H1 (cell line): ENCODE measurements around the gene PRKD1. TPM values are rescaled to one million over a fixed set of nuclear protein-coding genes. Genes with fewer than 3 reads are reported as not detected.

Source experiments
- CTCF ChIA-PET: fragments of 300-600 bp; sonication (Branson Sonifier 250); formaldehyde crosslinking; loops from one replicate; lab custom pipeline; 2021; ENCODE audit not compliant: partially characterized antibody; lab: Charles Lee
- POLR2A ChIA-PET: fragments of 300-600 bp; sonication (Branson Sonifier 250); formaldehyde crosslinking; loops from one replicate; lab custom pipeline; 2021; ENCODE audit warnings: inconsistent platforms; ENCODE audit not compliant: partially characterized antibody; lab: Charles Lee
- DNase-seq, 2 experiments: peaks; one replicate each; pipeline versions ENCODE4 v3.0.0 to v3.0.0-alpha.2; 2010 to 2022; ENCODE audit warnings: low spot score in 2 of 2, low read depth in 1 of 2, mixed read lengths in 1 of 2
- FAIRE-seq: peaks from 2 replicates; lab custom pipeline; 2011; peaks lifted over from hg19 to GRCh38; lab: Jason Lieb, UNC
- H2AFZ ChIP-seq: 2 replicates; pipeline ENCODE4 v1.8.1; 2012; ENCODE audit warnings: low read length, inconsistent platforms
- H2AK5ac ChIP-seq: 2 replicates; pipeline ENCODE4 v1.6.1; 2013; ENCODE audit warnings: low read depth, low read length
- H2BK120ac ChIP-seq: replicated peaks from 2 replicates; pipeline ENCODE3; 2013; ENCODE audit warnings: low read depth, low read length, inconsistent platforms
- H2BK12ac ChIP-seq: 2 replicates; pipeline ENCODE4 v1.6.1; 2013; ENCODE audit warnings: low read depth, low read length
- H2BK15ac ChIP-seq: 2 replicates; pipeline ENCODE4 v1.6.1; 2013; ENCODE audit warnings: low read length
- H2BK20ac ChIP-seq: 2 replicates; pipeline ENCODE4 v1.6.1; 2013; ENCODE audit warnings: low read length
- H2BK5ac ChIP-seq: 2 replicates; pipeline ENCODE4 v1.6.1; 2013; ENCODE audit warnings: low read depth, low read length
- H3K14ac ChIP-seq: 2 replicates; pipeline ENCODE4 v1.6.1; 2013; ENCODE audit warnings: inconsistent platforms; ENCODE audit not compliant: insufficient read length
- H3K18ac ChIP-seq: 2 replicates; pipeline ENCODE4 v1.6.1; 2013; ENCODE audit warnings: low read length; ENCODE audit errors: extremely low read depth
- H3K23ac ChIP-seq: 2 replicates; pipeline ENCODE4 v1.6.1; 2013; ENCODE audit warnings: inconsistent platforms; ENCODE audit not compliant: insufficient read length
- H3K23me2 ChIP-seq: 2 replicates; pipeline ENCODE4 v1.6.1; 2013; ENCODE audit warnings: low read depth, low read length
- H3K27ac ChIP-seq: 2 replicates; pipeline ENCODE4 v1.6.1; 2011; ENCODE audit warnings: low read depth, low read length, inconsistent platforms
- H3K27me3 ChIP-seq, 4 experiments: replicated peaks in 1 of 4; 1 replicate in 1 of 4; 2 replicates in 3 of 4; pipeline versions ENCODE4 v1.6.1 to v1.8.1; 2011 to 2013; ENCODE audit warnings: low read length in 3 of 4, mild to moderate bottlenecking in 3 of 4, inconsistent platforms in 2 of 4, mixed read lengths in 2 of 4, moderate library complexity in 1 of 4; ENCODE audit not compliant: control insufficient read depth in 3 of 4, insufficient read depth in 3 of 4; ENCODE audit errors: extremely low read depth in 1 of 4
- H3K36me3 ChIP-seq, 4 experiments: 2 replicates each; pipeline versions ENCODE4 v1.6.1 to v1.8.1; 2011 to 2013; ENCODE audit warnings: mild to moderate bottlenecking in 4 of 4, low read length in 3 of 4, moderate library complexity in 2 of 4, control low read depth in 1 of 4, inconsistent platforms in 1 of 4; ENCODE audit not compliant: insufficient read depth in 4 of 4, control insufficient read depth in 2 of 4
- H3K4ac ChIP-seq: replicated peaks from 2 replicates; pipeline ENCODE3; 2013; ENCODE audit warnings: low read length, low read depth, mixed read lengths, inconsistent platforms; ENCODE audit not compliant: insufficient read length
- H3K4me1 ChIP-seq, 4 experiments: replicated peaks in 1 of 4; 1 replicate in 1 of 4; 2 replicates in 3 of 4; pipeline versions ENCODE4 v1.6.1 to v1.8.1; 2011 to 2013; ENCODE audit warnings: low read length in 3 of 4, inconsistent platforms in 2 of 4, mixed read lengths in 1 of 4; ENCODE audit not compliant: insufficient read depth in 4 of 4, control insufficient read depth in 3 of 4
- H3K4me2 ChIP-seq, 2 experiments: 2 replicates each; pipeline versions ENCODE4 v1.6.1 to v1.8.1; 2011 to 2013; ENCODE audit warnings: low read depth in 2 of 2, low read length in 2 of 2, control low read depth in 1 of 2, inconsistent platforms in 1 of 2, mild to moderate bottlenecking in 1 of 2; ENCODE audit not compliant: insufficient read depth in 1 of 2
- H3K4me3 ChIP-seq, 4 experiments: fragments of 200-600, 300-600 bp in 1 of 4; sonication (generic), shearing (Covaris generic), sonication (Bioruptor Twin) in 1 of 4; 2 replicates each; pipeline versions ENCODE4 v1.5.1 to v1.8.1; 2011 to 2016; ENCODE audit warnings: low read length in 4 of 4, low read depth in 3 of 4, control low read depth in 2 of 4, inconsistent platforms in 2 of 4, mild to moderate bottlenecking in 2 of 4, mixed read lengths in 1 of 4, moderate library complexity in 1 of 4; ENCODE audit not compliant: insufficient read depth in 2 of 4; ENCODE audit errors: extremely low read depth in 1 of 4
- H3K56ac ChIP-seq: replicated peaks from 2 replicates; pipeline ENCODE3; 2013; ENCODE audit warnings: low read depth, mild to moderate bottlenecking, mixed read lengths, low read length, inconsistent platforms; ENCODE audit not compliant: insufficient read length
- H3K79me1 ChIP-seq: 2 replicates; pipeline ENCODE4 v1.6.1; 2013; ENCODE audit warnings: low read depth, low read length, control low read depth
- H3K79me2 ChIP-seq, 2 experiments: 2 replicates each; pipeline versions ENCODE4 v1.6.1 to v1.8.1; 2012 to 2013; ENCODE audit warnings: low read length in 2 of 2, mild to moderate bottlenecking in 2 of 2, inconsistent platforms in 1 of 2; ENCODE audit not compliant: insufficient read depth in 2 of 2, control insufficient read depth in 1 of 2
- H3K9ac ChIP-seq, 4 experiments: replicated peaks in 1 of 4; 1 replicate in 1 of 4; 2 replicates in 3 of 4; pipeline versions ENCODE4 v1.6.1 to v1.8.1; 2011 to 2013; ENCODE audit warnings: low read depth in 3 of 4, low read length in 3 of 4, control low read depth in 2 of 4, mild to moderate bottlenecking in 2 of 4, moderate library complexity in 2 of 4, inconsistent platforms in 1 of 4; ENCODE audit errors: extremely low read depth in 1 of 4
- H3K9me3 ChIP-seq, 2 experiments: 2 replicates each; pipeline versions ENCODE4 v1.6.1 to v1.8.1; 2012 to 2013; ENCODE audit warnings: mild to moderate bottlenecking in 2 of 2, moderate library complexity in 2 of 2, control low read depth in 1 of 2, inconsistent platforms in 1 of 2, low read depth in 1 of 2, low read length in 1 of 2, mixed read lengths in 1 of 2; ENCODE audit not compliant: insufficient read depth in 2 of 2
- H4K20me1 ChIP-seq, 2 experiments: replicated peaks in 1 of 2; 2 replicates each; pipeline versions ENCODE3 to v1.8.1; 2011 to 2013; ENCODE audit warnings: inconsistent platforms in 2 of 2, low read length in 2 of 2, mild to moderate bottlenecking in 1 of 2; ENCODE audit not compliant: insufficient read depth in 2 of 2, control insufficient read depth in 1 of 2
- H4K5ac ChIP-seq: 2 replicates; pipeline ENCODE4 v1.6.1; 2013; ENCODE audit warnings: low read length, low read depth, mixed read lengths, inconsistent platforms; ENCODE audit not compliant: insufficient read length
- H4K8ac ChIP-seq: 2 replicates; pipeline ENCODE4 v1.8.0; 2013; ENCODE audit warnings: mild to moderate bottlenecking, moderate library complexity, low read length, inconsistent platforms; ENCODE audit not compliant: insufficient read depth; ENCODE audit errors: extremely low read depth
- H4K91ac ChIP-seq: replicated peaks from 2 replicates; pipeline ENCODE3; 2013; ENCODE audit warnings: low read length, mixed read lengths, inconsistent platforms; ENCODE audit not compliant: insufficient read length
- CBX8 ChIP-seq: fragments of 300-800, 300-1000 bp; sonication (generic); IDR thresholded peaks from 2 replicates; pipeline ENCODE4 v1.7.1; 2016; ENCODE audit warnings: low read depth, low read length, borderline replicate concordance
- CEBPB ChIP-seq: IDR thresholded peaks from 2 replicates; pipeline ENCODE4 v1.6.1; 2012; ENCODE audit warnings: low read depth, low read length
- CHD1 ChIP-seq: IDR thresholded peaks from 2 replicates; pipeline ENCODE4 v1.6.1; 2012; ENCODE audit warnings: low read depth, low read length, improper control_type of control experiment
- CTBP2 ChIP-seq: IDR thresholded peaks from 2 replicates; pipeline ENCODE4 v1.7.0; 2011; ENCODE audit warnings: borderline replicate concordance, mild to moderate bottlenecking, moderate library complexity, mixed read lengths, low read length; ENCODE audit not compliant: insufficient read depth, insufficient read length
- GTF2F1 ChIP-seq: IDR thresholded peaks from 2 replicates; pipeline ENCODE4 v1.6.1; 2012; ENCODE audit warnings: low read depth, low read length, improper control_type of control experiment, borderline replicate concordance
- JUND ChIP-seq: IDR thresholded peaks from 2 replicates; pipeline ENCODE4 v1.6.1; 2011; ENCODE audit warnings: mild to moderate bottlenecking, improper control_type of control experiment, low read length
- MAFK ChIP-seq: IDR thresholded peaks from 2 replicates; pipeline ENCODE4 v1.6.1; 2012; ENCODE audit warnings: low read depth, mild to moderate bottlenecking, improper control_type of control experiment, low read length
- NANOG ChIP-seq: IDR thresholded peaks from 2 replicates; pipeline ENCODE4 v1.6.1; 2011; ENCODE audit warnings: low read length, low read depth, mild to moderate bottlenecking, inconsistent platforms; ENCODE audit not compliant: insufficient read depth, poor library complexity, severe bottlenecking
- PHF8 ChIP-seq: fragments of 200-600 bp; sonication (generic); conservative IDR thresholded peaks from 2 replicates; pipeline ENCODE4 v1.7.1; 2012; ENCODE audit warnings: low read depth, mild to moderate bottlenecking, inconsistent platforms, low read length, moderate library complexity
- POLR2AphosphoS5 ChIP-seq: IDR thresholded peaks from 2 replicates; pipeline ENCODE4 v1.6.1; 2011; ENCODE audit warnings: low read depth, low read length
- RBBP5 ChIP-seq: IDR thresholded peaks from 2 replicates; pipeline ENCODE4 v1.7.1; 2012; ENCODE audit warnings: low read depth, mild to moderate bottlenecking, inconsistent platforms, low read length, moderate library complexity, borderline replicate concordance
- SIX5 ChIP-seq: IDR thresholded peaks from 2 replicates; pipeline ENCODE4 v1.6.1; 2011; ENCODE audit warnings: mild to moderate bottlenecking, low read depth, low read length
- SP2 ChIP-seq: IDR thresholded peaks from 2 replicates; pipeline ENCODE4 v1.6.1; 2012; ENCODE audit warnings: mild to moderate bottlenecking, low read length, inconsistent platforms
- SRF ChIP-seq: IDR thresholded peaks from 2 replicates; pipeline ENCODE4 v1.6.1; 2011; ENCODE audit warnings: mild to moderate bottlenecking, low read depth, low read length, moderate library complexity
- TAF1 ChIP-seq: IDR thresholded peaks from 2 replicates; pipeline ENCODE4 v1.6.1; 2011; ENCODE audit warnings: mild to moderate bottlenecking, low read depth, low read length
- ZNF274 ChIP-seq: IDR thresholded peaks from 2 replicates; pipeline ENCODE4 v1.7.0; 2012; ENCODE audit warnings: low read length, borderline replicate concordance; ENCODE audit errors: extremely low read depth
- WGBS, 2 experiments: shearing (Covaris generic) in 1 of 2; methylation state at CpG; one replicate each; pipeline versions ENCODE4 v1.1.6 to v1.1.7; 2013 to 2015; ENCODE audit warnings: low lambda C conversion rate in 2 of 2, mixed read lengths in 2 of 2, inconsistent platforms in 1 of 2, low coverage in 1 of 2, missing lambda C conversion rate in 1 of 2; ENCODE audit not compliant: insufficient replicate concordance in 2 of 2, insufficient coverage in 1 of 2, insufficient read length in 1 of 2; ENCODE audit errors: extremely low coverage in 1 of 2, missing lambda C conversion rate in 1 of 2; 5-methylcytosine and 5-hydroxymethylcytosine counted together
- polyA plus RNA-seq, 7 experiments: library from polyadenylated mRNA; depleted of rRNA in 3 of 7; stranded (reverse) in 5 of 7; unstranded in 2 of 7; fragments of >200 nt in 5 of 7; fragments of 200-250 nt in 2 of 7; gene quantifications; 1 replicate in 5 of 7; 2 replicates in 1 of 7; 4 replicates in 1 of 7; pipeline versions ENCODE4 v1.2.1 to v1.2.3, GENCODE V29; 2011 to 2013; ENCODE audit warnings: missing spikeins in 2 of 7, mixed read lengths in 2 of 7
- total RNA-seq: library from RNA; stranded (reverse); fragmentation: NEBNext Ultra II Directional; extraction: Animal tissue kit (Norgen Biotek cat#: 25700); gene quantifications from 2 replicates; pipeline ENCODE4 v1.2.1, GENCODE V29; 2021

PRKD1 gene
- total and polyA plus RNA-seq, 2 of the 8 experiments (the other 6 are each of a cell fraction or from before 2014, with no cell fraction given) = 3.6 to 6.8 TPM

- Histone ChIP-seq H3K9ac (no peak overlapping the region), H3K4me3 (no peak overlapping the region), H3K4me2 (no peak overlapping the region), H3K36me3 (no peaks in the 10 kb centered on the region), H3K14ac (no peak overlapping the region), H3K79me2 (no peaks in the 10 kb centered on the region), H4K5ac (no peak overlapping the region), H2BK20ac (no peak overlapping the region), H2AK5ac (no peak overlapping the region), H3K4ac (no peak overlapping the region), H4K20me1 (no peaks in the 10 kb centered on the region), H4K91ac (no peak overlapping the region), H3K79me1 (no peaks in the 10 kb centered on the region), H2BK5ac (no peak overlapping the region), H3K23me2 (no peaks in the 10 kb centered on the region), H3K27me3 (no peaks in the 10 kb centered on the region), H3K9me3 (no peaks in the 10 kb centered on the region), H3K56ac (no peak overlapping the region), H2AFZ (no peak overlapping the region), H4K8ac (no peak overlapping the region), H3K18ac (no peak overlapping the region), H2BK120ac (no peak overlapping the region), H3K23ac (no peak overlapping the region), H3K4me1 (no peaks in the 10 kb centered on the region), H3K27ac (no peak overlapping the region), H2BK12ac (no peak overlapping the region), H2BK15ac (no peak overlapping the region)
- 56% methylated on average over 1 of the region's 1 CpG; no CpG with 5 or more reads in 1 of the 2 experiments for WGBS, 2 experiments
- CTCF ChIA-PET = interaction anchor here (0.9 kb wide), 1 partner anchor 20 kb away, joined by 3 read pairs; no protein-coding TSS in a partner anchor
- DNase-seq (no peak), FAIRE-seq (no peak)
- POLR2A ChIA-PET = no interaction called here
- TF ChIP-seq CHD1 (no peak), RBBP5 (no peak), CBX8 (no peak), TAF1 (no peak), NANOG (no peak), SIX5 (no peak), SRF (no peak), JUND (no peak), PHF8 (no peak), ZNF274 (no peak), POLR2AphosphoS5 (no peak), CTBP2 (no peak), CEBPB (no peak), GTF2F1 (no peak), MAFK (no peak), SP2 (no peak)
These were observed 173.5 kb downstream of the PRKD1 start for GRCh38 chr14:29754134-29754533.
